Stimulated activated CD4-positive, alpha-beta T cell treated with anti-CD3 and anti-CD28 coated beads, Interleukin-15, amount 100 ng/mL, for 1 hour (primary cell): Measurements from ENCODE around the gene PLCB1.

Source experiments
- DNase-seq, 2 donors: peaks; one replicate each; pipeline ENCODE4 v3.0.0-alpha.2; 2020; ENCODE audit warnings: low read depth in 1 of 2, low spot score in 1 of 2

The PLCB1 gene

GRCh38 chr20:8749101-8749500 is 617.0 kb downstream of the PLCB1 start:
- DNase-seq: no peak

GRCh38 chr20:8749986-8750385 is 617.9 kb downstream of the PLCB1 start:
- no peak for DNase-seq

DNA sequence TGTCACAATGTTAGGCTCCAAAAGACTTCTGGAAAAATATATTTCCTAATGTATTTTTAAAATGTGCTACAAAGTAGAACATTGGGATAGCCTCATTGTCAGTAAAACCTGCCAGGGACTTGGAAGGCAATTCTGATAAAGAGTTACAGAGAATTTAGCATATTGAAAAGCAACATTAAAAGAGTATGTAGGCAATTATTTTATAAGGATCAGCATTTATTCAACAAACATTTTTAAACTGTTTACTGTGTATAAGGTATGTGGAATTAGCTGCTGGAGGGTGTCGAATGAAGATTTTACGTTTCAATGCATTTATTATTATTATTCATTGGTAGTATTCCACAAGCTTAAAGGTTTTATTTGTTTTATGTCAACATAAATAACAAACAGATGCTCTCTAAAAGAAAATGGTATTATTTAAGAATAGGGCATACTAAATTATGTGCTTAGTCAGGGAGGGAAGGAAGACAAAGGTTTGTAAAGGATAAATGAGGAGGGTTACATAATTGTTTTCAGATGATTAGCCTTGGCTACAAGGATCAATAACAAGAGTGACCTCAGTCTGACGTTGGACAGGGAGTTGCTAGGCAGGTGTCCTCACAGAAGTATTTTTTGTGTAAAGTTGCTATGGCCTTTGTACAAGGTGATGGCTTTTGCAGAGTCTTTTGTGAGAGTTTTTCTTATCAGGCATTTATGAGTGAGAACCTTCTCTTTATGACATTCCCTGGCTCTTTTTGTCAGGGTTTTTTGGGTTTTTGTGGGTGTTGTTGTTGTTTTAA is 623.5 kb downstream of the PLCB1 start:
- DNase-seq: no peak

DNA sequence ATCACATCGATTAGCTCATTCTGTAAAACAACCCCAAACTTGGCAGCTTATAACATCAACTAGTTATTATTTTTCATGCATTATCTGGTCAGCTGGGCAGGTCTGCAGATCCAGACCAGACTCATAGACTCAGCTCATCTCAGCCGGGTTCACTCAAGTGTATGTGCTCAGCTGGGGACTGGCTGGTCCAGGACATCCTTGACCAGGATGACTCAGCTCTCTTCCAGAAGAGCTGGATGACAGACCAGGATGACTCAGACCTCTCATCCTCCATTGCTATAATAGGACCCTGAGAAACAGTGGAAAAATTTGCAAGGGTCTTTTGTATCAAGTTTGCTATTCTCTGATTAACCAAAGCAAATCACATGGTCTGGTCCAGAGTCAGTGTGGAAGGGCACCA is 624.3 kb downstream of the PLCB1 start:
- no peak for DNase-seq

- DNase-seq: no peak
Observed at GRCh38 chr20:8757146-8757545, 625.1 kb downstream of the PLCB1 start.

DNA sequence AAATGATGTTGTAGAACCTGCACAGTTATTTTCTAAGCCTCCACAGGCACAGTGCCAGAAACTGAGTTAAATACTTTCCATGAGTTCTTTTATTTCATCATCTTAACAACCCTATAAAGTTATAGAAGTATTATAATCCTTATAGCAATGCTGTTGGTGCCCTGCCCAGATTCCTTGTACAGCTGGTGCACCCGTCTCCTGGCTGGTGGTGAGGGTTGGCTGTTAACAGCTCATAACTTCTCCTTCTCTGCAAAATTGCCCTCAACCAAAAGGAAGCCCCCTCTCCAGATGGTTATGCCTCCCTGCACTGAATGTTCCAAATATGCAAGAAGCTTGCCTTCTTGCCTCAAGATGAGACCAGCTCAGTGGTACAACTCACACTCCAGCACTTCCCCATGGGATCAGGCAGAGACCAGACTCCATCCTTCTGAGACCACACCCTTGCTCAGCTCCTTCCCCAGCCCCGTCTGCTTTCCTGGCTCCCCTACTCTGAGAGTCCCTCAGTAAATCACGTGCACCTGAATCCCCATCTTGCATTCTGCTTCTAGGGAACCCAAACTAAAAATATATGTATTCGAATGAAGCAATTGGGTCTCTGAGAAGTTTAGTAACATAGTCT is 632.4 kb downstream of the PLCB1 start:
- DNase-seq: no peak

- no peak for DNase-seq
Observed at GRCh38 chr20:8766868-8767390, 634.9 kb downstream of the PLCB1 start.

GRCh38 chr20:8774412-8774811 is 642.3 kb downstream of the PLCB1 start:
- no peak for DNase-seq

DNA sequence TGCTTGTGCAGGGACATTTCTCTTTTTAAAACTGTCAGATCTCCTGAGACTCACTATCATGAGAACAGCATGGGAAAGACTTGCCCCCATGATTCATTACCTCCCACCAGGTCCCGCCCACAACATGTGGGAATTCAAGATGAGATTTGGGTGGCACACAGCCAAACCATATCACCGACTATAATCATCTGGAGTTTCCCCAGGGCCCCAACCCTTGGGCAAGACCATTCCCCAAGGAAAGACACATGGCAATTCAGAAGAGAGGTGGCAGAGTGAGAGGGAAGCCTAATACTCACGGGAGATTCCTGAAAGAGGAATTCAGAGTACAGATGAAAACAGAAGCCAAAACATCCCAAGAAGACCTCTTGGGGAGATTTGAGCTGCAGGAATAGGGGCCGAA is 645.8 kb downstream of the PLCB1 start:
- DNase-seq: no peak

DNA sequence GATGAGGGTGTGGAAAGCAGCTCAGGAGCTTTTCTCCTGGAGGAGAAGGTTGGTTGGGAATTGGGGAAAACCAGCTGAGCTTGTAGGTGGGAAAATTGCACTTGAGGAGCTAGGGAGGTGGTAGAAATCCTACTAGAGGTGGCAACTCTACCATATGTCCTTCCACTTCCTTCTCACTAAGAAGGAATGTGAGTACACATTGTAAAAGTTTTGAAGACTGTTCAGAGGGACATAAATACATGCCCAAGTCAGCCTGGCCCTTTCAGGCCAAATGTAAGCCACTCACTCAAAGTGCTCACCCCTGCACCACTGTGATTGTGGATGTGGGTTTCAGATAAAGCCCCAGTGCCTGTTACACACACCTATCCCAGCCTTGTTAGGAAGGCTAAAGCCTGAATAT is 646.3 kb downstream of the PLCB1 start:
- no peak for DNase-seq

- no peak for DNase-seq
Observed at GRCh38 chr20:8780915-8781314, 648.8 kb downstream of the PLCB1 start.

- DNase-seq: no peak
Observed at GRCh38 chr20:8782804-8783203, 650.7 kb downstream of the PLCB1 start.

DNA sequence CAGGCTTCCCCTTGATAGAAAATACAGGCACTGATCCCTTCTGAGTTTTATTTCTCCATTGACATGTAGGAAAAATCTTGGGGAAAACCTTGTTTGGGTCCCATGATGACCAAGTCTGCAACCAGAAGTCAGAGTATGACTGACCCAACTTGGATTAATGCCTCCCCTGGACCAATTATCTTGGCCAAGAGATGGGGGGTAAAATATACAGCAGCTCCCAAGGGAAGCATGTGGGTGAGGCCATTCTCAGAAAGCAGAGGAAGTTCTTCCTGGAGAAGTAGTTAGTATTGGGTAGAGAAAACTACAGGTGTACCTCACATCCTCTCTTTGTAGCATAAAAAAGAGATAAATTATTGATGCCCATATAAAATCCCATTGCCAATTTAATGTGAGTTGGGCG is 651.7 kb downstream of the PLCB1 start:
- DNase-seq: no peak

GRCh38 chr20:8786383-8786782 is 654.3 kb downstream of the PLCB1 start:
- no peak for DNase-seq

GRCh38 chr20:8787090-8787489 is 655.0 kb downstream of the PLCB1 start:
- no peak for DNase-seq

GRCh38 chr20:8788275-8788674 is 656.2 kb downstream of the PLCB1 start:
- DNase-seq: no peak

DNA sequence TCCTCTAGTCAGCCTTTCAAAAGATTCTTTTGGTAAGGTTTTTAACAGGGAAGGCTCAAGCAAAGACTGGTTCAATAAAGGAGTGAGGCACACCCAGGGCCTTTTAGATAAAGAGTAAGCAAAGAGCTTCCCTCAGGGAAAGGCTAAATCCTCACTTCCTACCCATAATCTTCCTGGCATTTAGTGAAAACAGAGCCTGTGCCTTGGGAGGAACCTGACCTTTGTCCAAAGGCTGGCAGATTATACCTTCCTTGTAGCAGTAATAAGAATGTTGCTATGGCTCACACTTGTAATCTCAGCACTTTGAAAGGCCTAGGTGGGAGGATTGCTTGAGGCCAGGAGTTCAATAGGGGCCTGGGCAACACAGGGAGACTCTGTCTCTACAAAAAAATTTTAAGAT is 656.8 kb downstream of the PLCB1 start:
- DNase-seq: no peak

DNA sequence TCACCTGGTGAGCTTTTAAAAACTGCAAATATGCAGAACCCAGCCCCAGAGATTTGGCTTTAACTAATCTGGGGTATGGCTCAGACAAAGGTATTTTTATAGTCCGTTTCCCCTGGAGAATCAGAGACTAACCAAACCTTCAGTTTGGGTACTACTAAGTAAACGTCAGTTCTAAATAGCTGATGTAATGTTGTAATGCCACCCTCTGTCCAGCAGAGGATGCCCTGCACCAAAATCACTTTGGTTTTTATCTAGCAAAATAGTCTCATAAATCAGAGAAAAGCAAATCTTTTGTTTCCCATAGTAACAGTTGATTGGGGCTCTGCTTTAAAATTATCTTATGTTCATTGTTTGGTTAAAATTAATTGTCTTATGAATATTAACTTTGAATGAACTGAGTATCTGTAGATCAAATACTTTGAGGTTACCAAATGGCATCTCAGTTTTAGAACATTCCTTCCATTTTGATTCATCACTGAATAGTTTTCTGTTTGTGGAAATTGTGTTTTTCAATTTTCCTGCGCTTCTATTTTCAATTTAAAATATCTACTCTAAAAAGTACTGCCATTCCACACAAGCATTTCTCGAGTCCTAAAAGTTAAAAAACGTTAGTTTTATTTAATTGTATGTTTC is 658.5 kb downstream of the PLCB1 start:
- DNase-seq: no peak

- no peak for DNase-seq
Observed at GRCh38 chr20:8795404-8795803, 663.3 kb downstream of the PLCB1 start.

DNA sequence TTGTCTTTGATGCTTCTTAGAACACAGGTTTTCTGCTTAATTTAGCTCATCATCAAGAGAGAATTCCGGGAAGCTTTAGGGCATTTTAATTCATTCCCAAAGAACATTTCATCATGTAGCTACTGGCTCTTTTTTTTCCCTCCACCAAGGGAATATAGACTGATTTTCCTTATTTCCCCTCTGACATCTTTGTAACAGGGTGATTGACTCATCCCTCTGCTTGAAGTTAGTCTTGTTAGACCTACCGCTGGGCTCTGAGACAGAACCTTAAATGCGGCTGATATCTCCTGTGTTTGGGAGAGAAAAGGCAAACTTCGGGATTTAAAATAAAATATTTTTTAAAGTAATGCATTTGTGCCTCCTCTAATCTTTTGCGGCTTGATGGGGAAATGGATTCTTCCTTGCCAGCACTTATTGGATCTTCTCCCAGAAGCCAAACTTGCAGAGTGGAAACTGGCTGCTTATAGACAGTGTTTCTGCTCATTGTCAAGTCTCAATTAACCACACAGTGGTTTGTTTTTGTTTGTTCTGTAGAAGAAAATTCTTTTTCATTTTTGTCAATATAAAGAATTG is 664.1 kb downstream of the PLCB1 start:
- DNase-seq: no peak

DNA sequence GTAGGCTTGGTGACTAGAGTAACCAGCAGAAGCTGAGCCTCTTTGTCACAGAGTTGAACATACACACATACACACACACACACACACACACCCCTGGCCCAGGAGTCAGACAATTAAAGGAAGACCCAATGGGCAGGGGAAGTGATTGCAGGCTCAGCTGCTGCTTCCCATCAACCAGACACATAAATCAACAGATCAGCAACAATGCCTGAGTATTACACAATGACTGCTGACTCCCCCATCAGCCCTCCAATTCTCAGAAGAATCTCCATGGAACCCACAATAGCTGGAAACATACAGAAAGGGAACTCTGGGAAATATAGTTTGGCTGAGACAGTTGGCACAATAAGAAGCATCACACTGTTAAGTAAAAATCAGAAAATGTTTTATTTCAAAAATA is 666.4 kb downstream of the PLCB1 start:
- DNase-seq: no peak

DNA sequence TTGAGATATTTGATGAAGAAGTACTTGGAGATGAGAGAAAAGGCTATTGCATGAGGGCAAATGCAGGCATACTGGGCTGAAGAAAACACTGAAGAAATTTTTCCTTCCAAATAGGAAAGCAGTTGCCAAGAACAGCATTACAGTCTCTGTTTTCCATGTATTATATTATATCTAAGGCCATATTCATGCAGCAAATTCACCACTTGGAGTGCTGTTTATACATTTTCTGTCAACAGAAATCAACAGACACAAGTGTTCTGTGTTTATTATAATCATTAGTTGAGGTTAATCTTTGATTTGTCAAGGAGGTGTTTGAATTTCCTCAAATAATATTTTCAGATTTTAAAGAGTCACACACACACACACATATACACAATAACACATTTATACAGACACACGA is 668.0 kb downstream of the PLCB1 start:
- DNase-seq: no peak
